ENCODE measurements around the gene HIVEP1. TPM values are rescaled to one million over a fixed set of nuclear protein-coding genes. Genes with fewer than 3 reads are reported as not detected.
A peak's percentile ranks its signal among the peaks of the same experiment; 100 is the strongest.

The HIVEP1 gene
- total RNA-seq, 1 donor from 2014 or later, result 48.9 TPM

DNA sequence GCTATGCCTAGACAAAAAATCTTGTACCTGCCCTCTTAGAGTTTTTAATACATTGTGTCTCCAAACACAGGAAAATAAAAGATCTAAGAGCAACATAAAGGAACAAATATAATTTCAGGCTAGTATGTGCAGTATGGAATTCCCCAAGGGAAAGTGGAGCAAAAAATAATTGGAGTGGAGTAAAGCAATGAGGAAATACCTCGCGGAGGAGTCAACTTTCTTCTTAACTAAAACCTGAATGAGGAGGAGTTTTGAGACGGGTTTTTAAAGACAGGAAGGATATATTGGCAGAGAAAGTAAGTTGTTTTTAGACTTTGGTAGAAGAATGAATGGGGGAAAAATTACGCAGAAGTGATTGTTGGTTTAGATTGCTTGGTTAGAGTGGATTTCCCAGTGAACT lies 14.0 kb downstream of the HIVEP1 start:
- no peaks in the 10 kb centered on the region for H3K9me3 ChIP-seq (ENCODE audit: insufficient read depth, low read depth, low read length)
- Mint-ChIP-seq H3K27ac (ENCODE audit: unreplicated experiment) (peak overlapping the region; percentile 22), H3K27me3 (ENCODE audit: low read depth, unreplicated experiment) (no peaks in the 10 kb centered on the region), H3K36me3 (ENCODE audit: low read depth, unreplicated experiment) (peaks cover 27% of the 10 kb centered on the region), H3K9me3 (ENCODE audit: unreplicated experiment) (peaks cover 7% of the 10 kb centered on the region), H3K4me1 (ENCODE audit: low read depth, unreplicated experiment) (peaks cover 41% of the 10 kb centered on the region), H3K4me3 (ENCODE audit: unreplicated experiment) (peak overlapping the region; percentile 36)
- peaks cover 17% of the 10 kb centered on the region for H3K4me1 ChIP-seq (ENCODE audit: insufficient read depth, low read length)
- no peak overlapping the region for H3K4me3 ChIP-seq (ENCODE audit: insufficient read depth, low read depth, low read length)
- peaks cover 88% of the 10 kb centered on the region for H3K79me2 ChIP-seq (ENCODE audit: insufficient read depth, low read length)
- FAIRE-seq, result no peak
- peaks cover 29% of the 10 kb centered on the region for H4K20me1 ChIP-seq (ENCODE audit: insufficient read depth, low read length)
- H3K36me3 ChIP-seq (ENCODE audit: insufficient read depth, low read length), result peaks cover 3% of the 10 kb centered on the region
- H2AFZ ChIP-seq (ENCODE audit: low read depth, low read length), result no peak overlapping the region
- DNase-seq (ENCODE audit: low read depth), result no peak
- no peak overlapping the region for H3K27ac ChIP-seq (ENCODE audit: low read depth, low read length)
- H3K27me3 ChIP-seq (ENCODE audit: insufficient read depth, low read length), result no peaks in the 10 kb centered on the region
- no peak overlapping the region for H3K9ac ChIP-seq (ENCODE audit: low read length)
- TF ChIP-seq EZH2 (IDR thresholded peaks at IDR 0.05; ENCODE audit: insufficient read depth, low read length), result no peak
- TF ChIP-seq, protein P1, sequence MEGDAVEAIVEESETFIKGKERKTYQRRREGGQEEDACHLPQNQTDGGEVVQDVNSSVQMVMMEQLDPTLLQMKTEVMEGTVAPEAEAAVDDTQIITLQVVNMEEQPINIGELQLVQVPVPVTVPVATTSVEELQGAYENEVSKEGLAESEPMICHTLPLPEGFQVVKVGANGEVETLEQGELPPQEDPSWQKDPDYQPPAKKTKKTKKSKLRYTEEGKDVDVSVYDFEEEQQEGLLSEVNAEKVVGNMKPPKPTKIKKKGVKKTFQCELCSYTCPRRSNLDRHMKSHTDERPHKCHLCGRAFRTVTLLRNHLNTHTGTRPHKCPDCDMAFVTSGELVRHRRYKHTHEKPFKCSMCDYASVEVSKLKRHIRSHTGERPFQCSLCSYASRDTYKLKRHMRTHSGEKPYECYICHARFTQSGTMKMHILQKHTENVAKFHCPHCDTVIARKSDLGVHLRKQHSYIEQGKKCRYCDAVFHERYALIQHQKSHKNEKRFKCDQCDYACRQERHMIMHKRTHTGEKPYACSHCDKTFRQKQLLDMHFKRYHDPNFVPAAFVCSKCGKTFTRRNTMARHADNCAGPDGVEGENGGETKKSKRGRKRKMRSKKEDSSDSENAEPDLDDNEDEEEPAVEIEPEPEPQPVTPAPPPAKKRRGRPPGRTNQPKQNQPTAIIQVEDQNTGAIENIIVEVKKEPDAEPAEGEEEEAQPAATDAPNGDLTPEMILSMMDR (IDR thresholded peaks at IDR 0.05; ENCODE audit: insufficient read depth, low read depth, low read length), result no peak
- no peak overlapping the region for H3K4me2 ChIP-seq (ENCODE audit: low read length)

DNA sequence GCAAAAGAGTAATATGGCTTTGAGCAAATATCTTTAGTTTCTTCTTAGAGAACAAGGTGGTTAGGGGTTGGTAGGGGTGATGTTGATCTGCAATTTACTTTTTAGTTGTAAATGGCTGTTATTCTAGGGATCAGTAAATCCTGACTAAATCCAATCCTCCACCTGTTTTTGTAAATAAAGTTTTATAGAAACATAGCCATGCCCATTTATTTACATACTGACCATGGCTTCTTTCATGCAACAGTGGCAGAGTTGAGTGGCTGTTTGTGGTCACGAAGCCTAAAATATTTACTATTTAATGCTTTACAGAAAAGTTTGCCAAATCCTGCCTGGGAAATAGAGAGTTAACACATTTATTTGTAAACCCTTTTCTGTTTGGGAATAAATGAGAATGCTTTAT lies 14.7 kb downstream of the HIVEP1 start:
- FAIRE-seq (no peak), DNase-seq (ENCODE audit: low read depth) (no peak)
- Mint-ChIP-seq H3K4me3 (ENCODE audit: unreplicated experiment) (no peak overlapping the region), H3K27me3 (ENCODE audit: low read depth, unreplicated experiment) (no peaks in the 10 kb centered on the region), H3K27ac (ENCODE audit: unreplicated experiment) (no peak overlapping the region), H3K36me3 (ENCODE audit: low read depth, unreplicated experiment) (peaks cover 24% of the 10 kb centered on the region), H3K4me1 (ENCODE audit: low read depth, unreplicated experiment) (peaks cover 44% of the 10 kb centered on the region), H3K9me3 (ENCODE audit: unreplicated experiment) (peaks cover 4% of the 10 kb centered on the region)
- H4K20me1 ChIP-seq (ENCODE audit: insufficient read depth, low read length), result peaks cover 32% of the 10 kb centered on the region
- H3K79me2 ChIP-seq (ENCODE audit: insufficient read depth, low read length), result peaks cover 90% of the 10 kb centered on the region
- H3K36me3 ChIP-seq (ENCODE audit: insufficient read depth, low read length), result peaks cover 3% of the 10 kb centered on the region
- H3K9me3 ChIP-seq (ENCODE audit: insufficient read depth, low read depth, low read length), result no peaks in the 10 kb centered on the region
- H3K27me3 ChIP-seq (ENCODE audit: insufficient read depth, low read length), result no peaks in the 10 kb centered on the region
- TF ChIP-seq, protein P1 (IDR thresholded peaks at IDR 0.05; ENCODE audit: insufficient read depth, low read depth, low read length), result no peak
- no peak for TF ChIP-seq EZH2 (IDR thresholded peaks at IDR 0.05; ENCODE audit: insufficient read depth, low read length)
- H3K4me1 ChIP-seq (ENCODE audit: insufficient read depth, low read length), result peaks cover 23% of the 10 kb centered on the region
- H3K9ac ChIP-seq (ENCODE audit: low read length), result no peak overlapping the region
- no peak overlapping the region for H3K4me2 ChIP-seq (ENCODE audit: low read length)
- no peak overlapping the region for H3K4me3 ChIP-seq (ENCODE audit: insufficient read depth, low read depth, low read length)
- H2AFZ ChIP-seq (ENCODE audit: low read depth, low read length), result no peak overlapping the region
- H3K27ac ChIP-seq (ENCODE audit: low read depth, low read length), result no peak overlapping the region

DNA sequence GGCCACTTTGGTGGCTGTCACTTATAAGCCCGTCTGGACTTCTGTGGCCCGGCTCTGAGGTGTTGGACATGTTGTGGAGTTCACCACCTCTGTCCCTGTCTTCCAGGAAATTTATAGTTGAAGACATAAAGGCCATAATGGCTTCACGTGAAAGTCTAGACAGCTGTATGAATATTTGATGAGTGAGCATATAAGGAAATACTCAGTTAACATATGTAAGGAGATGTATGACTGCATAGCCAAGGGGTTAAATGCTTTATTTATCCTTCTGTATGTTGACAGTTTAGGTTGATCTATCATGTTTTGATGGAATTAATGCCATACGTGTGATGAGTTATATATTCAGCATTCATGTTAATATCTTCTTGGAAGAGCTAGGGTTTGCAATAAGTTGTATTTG lies 16.1 kb downstream of the HIVEP1 start:
- H2AFZ ChIP-seq (ENCODE audit: low read depth, low read length), result no peak overlapping the region
- H3K4me1 ChIP-seq (ENCODE audit: insufficient read depth, low read length), result peaks cover 23% of the 10 kb centered on the region

More for the DNA sequence above, 16.1 kb downstream of the HIVEP1 start:
- Histone ChIP-seq H3K4me2 (ENCODE audit: low read length) (no peak overlapping the region), H3K9me3 (ENCODE audit: insufficient read depth, low read depth, low read length) (no peaks in the 10 kb centered on the region), H3K79me2 (ENCODE audit: insufficient read depth, low read length) (peaks cover 92% of the 10 kb centered on the region), H3K4me3 (ENCODE audit: insufficient read depth, low read depth, low read length) (no peak overlapping the region), H3K9ac (ENCODE audit: low read length) (no peak overlapping the region), H3K27me3 (ENCODE audit: insufficient read depth, low read length) (no peaks in the 10 kb centered on the region), H3K27ac (ENCODE audit: low read depth, low read length) (no peak overlapping the region), H3K36me3 (ENCODE audit: insufficient read depth, low read length) (peaks cover 3% of the 10 kb centered on the region), H4K20me1 (ENCODE audit: insufficient read depth, low read length) (peaks cover 32% of the 10 kb centered on the region)
- peaks cover 21% of the 10 kb centered on the region for H3K36me3 Mint-ChIP-seq (ENCODE audit: low read depth, unreplicated experiment)
- peaks cover 4% of the 10 kb centered on the region for H3K9me3 Mint-ChIP-seq (ENCODE audit: unreplicated experiment)
- no peaks in the 10 kb centered on the region for H3K27me3 Mint-ChIP-seq (ENCODE audit: low read depth, unreplicated experiment)
- no peak for TF ChIP-seq EZH2 (IDR thresholded peaks at IDR 0.05; ENCODE audit: insufficient read depth, low read length)
- TF ChIP-seq, protein P1 (IDR thresholded peaks at IDR 0.05; ENCODE audit: insufficient read depth, low read depth, low read length), result no peak
- H3K4me3 Mint-ChIP-seq (ENCODE audit: unreplicated experiment), result no peak overlapping the region
- FAIRE-seq (no peak), DNase-seq (ENCODE audit: low read depth) (no peak)
- H3K4me1 Mint-ChIP-seq (ENCODE audit: low read depth, unreplicated experiment), result peaks cover 44% of the 10 kb centered on the region
- no peak overlapping the region for H3K27ac Mint-ChIP-seq (ENCODE audit: unreplicated experiment)
